ENCODE results near the gene CARS2.
"Not testable (repeated sequence)": the region's sequence is repeated elsewhere in the genome, so short reads cannot be mapped to it uniquely, and the experiment has no call there.

GRCh38 chr13:110632255-110632654, 73.7 kb downstream of the CARS2 start:
- TF ChIP-seq CTCF (IDR thresholded peaks at IDR 0.05); POLR2AphosphoS5 (IDR thresholded peaks at IDR 0.05); EP300 (IDR thresholded peaks at IDR 0.05); POLR2A (IDR thresholded peaks at IDR 0.05; ENCODE audit: low read depth): not testable (repeated sequence)

Measured in esophagus muscularis mucosa (tissue), 4 donors.